Astrocyte (in vitro differentiated cells and primary cell): ENCODE measurements around the gene ALX4. TPM values are rescaled to one million over a fixed set of nuclear protein-coding genes. Genes with fewer than 3 reads are reported as not detected.
A peak's percentile ranks its signal among the peaks of the same experiment; 100 is the strongest.

Experiments used
- DNase-seq: peaks from one replicate; pipeline ENCODE4 v3.0.0-alpha.2; 2010; ENCODE audit warnings: low read depth
- FAIRE-seq: peaks from 2 replicates; lab custom pipeline; 2011; peaks lifted over from hg19 to GRCh38; lab: Jason Lieb, UNC
- H2AFZ ChIP-seq: 2 replicates; pipeline ENCODE4 v1.6.0; 2012; ENCODE audit warnings: low read depth, low read length, inconsistent platforms
- H3K27ac ChIP-seq: 2 replicates; pipeline ENCODE4 v1.5.1; 2011; ENCODE audit warnings: low read depth, low read length, inconsistent platforms
- H3K27me3 ChIP-seq: 2 replicates; pipeline ENCODE4 v1.6.0; 2011; ENCODE audit warnings: low read length, inconsistent platforms; ENCODE audit not compliant: insufficient read depth
- H3K36me3 ChIP-seq: 2 replicates; pipeline ENCODE4 v1.5.1; 2011; ENCODE audit warnings: low read length, inconsistent platforms; ENCODE audit not compliant: insufficient read depth
- H3K4me1 ChIP-seq: 2 replicates; pipeline ENCODE4 v1.5.1; 2011; ENCODE audit warnings: low read length, inconsistent platforms; ENCODE audit not compliant: insufficient read depth
- H3K4me2 ChIP-seq: 2 replicates; pipeline ENCODE4 v1.6.0; 2012; ENCODE audit warnings: low read length, inconsistent platforms
- H3K4me3 ChIP-seq: 2 replicates; pipeline ENCODE4 v1.5.1; 2011; ENCODE audit warnings: low read depth, mild to moderate bottlenecking, low read length, inconsistent platforms; ENCODE audit not compliant: insufficient read depth
- H3K79me2 ChIP-seq: 2 replicates; pipeline ENCODE4 v1.6.0; 2012; ENCODE audit warnings: mild to moderate bottlenecking, low read length, inconsistent platforms; ENCODE audit not compliant: insufficient read depth
- H3K9ac ChIP-seq: 2 replicates; pipeline ENCODE4 v1.6.0; 2012; ENCODE audit warnings: mild to moderate bottlenecking, low read length, inconsistent platforms
- H3K9me3 ChIP-seq: 2 replicates; pipeline ENCODE4 v1.5.1; 2012; ENCODE audit warnings: low read depth, mild to moderate bottlenecking, low read length, inconsistent platforms; ENCODE audit not compliant: insufficient read depth
- H4K20me1 ChIP-seq: 2 replicates; pipeline ENCODE4 v1.6.0; 2012; ENCODE audit warnings: low read length, inconsistent platforms; ENCODE audit not compliant: insufficient read depth
- H3K27ac Mint-ChIP-seq: one replicate; pipeline ENCODE4 v1.8.0; 2021; ENCODE audit warnings: mild to moderate bottlenecking, mixed read lengths; ENCODE audit not compliant: unreplicated experiment
- H3K27me3 Mint-ChIP-seq: one replicate; pipeline ENCODE4 v1.8.0; 2021; ENCODE audit warnings: low read depth, mixed read lengths; ENCODE audit not compliant: unreplicated experiment
- H3K36me3 Mint-ChIP-seq: one replicate; pipeline ENCODE4 v1.8.0; 2021; ENCODE audit warnings: low read depth, mixed read lengths; ENCODE audit not compliant: unreplicated experiment
- H3K4me1 Mint-ChIP-seq: one replicate; pipeline ENCODE4 v1.8.0; 2021; ENCODE audit warnings: low read depth, mixed read lengths; ENCODE audit not compliant: unreplicated experiment
- H3K4me3 Mint-ChIP-seq: one replicate; pipeline ENCODE4 v1.8.0; 2021; ENCODE audit warnings: mild to moderate bottlenecking, moderate library complexity, mixed read lengths; ENCODE audit not compliant: unreplicated experiment
- H3K9me3 Mint-ChIP-seq: one replicate; pipeline ENCODE4 v1.8.0; 2021; ENCODE audit warnings: mild to moderate bottlenecking, mixed read lengths; ENCODE audit not compliant: unreplicated experiment
- CTCF ChIP-seq: IDR thresholded peaks from 2 replicates; pipeline ENCODE4 v1.5.1; 2011; ENCODE audit warnings: low read depth, mild to moderate bottlenecking, inconsistent platforms, low read length, moderate library complexity; ENCODE audit not compliant: insufficient read depth
- EZH2 ChIP-seq: IDR thresholded peaks from 2 replicates; pipeline ENCODE4 v1.6.1; 2012; ENCODE audit warnings: mild to moderate bottlenecking, low read length, inconsistent platforms; ENCODE audit not compliant: insufficient read depth
- total RNA-seq: library from RNA; stranded (reverse); gene quantifications from 2 replicates; pipeline ENCODE4 v1.2.1, GENCODE V29; 2021

Gene ALX4
- total RNA-seq, 1 donor from 2014 or later: not detected

GRCh38 chr11:44266056-44266780 lies 43.7 kb downstream of the ALX4 start:
- Histone ChIP-seq H4K20me1 (no peaks in the 10 kb centered on the region), H3K4me2 (no peak overlapping the region), H3K27ac (no peak overlapping the region), H3K9ac (no peak overlapping the region), H3K79me2 (no peaks in the 10 kb centered on the region), H3K4me3 (no peak overlapping the region), H2AFZ (no peak overlapping the region), H3K27me3 (no peaks in the 10 kb centered on the region), H3K36me3 (no peaks in the 10 kb centered on the region), H3K4me1 (peaks cover 22% of the 10 kb centered on the region), H3K9me3 (no peaks in the 10 kb centered on the region)
- Mint-ChIP-seq H3K4me3 (no peak overlapping the region), H3K36me3 (no peaks in the 10 kb centered on the region), H3K27ac (peak overlapping the region; percentile 53), H3K27me3 (peaks cover 33% of the 10 kb centered on the region), H3K9me3 (peaks cover 6% of the 10 kb centered on the region), H3K4me1 (peaks cover 5% of the 10 kb centered on the region)
- no peak for TF ChIP-seq CTCF
- TF ChIP-seq EZH2: no peak
- FAIRE-seq (no peak), DNase-seq (no peak)

GRCh38 chr11:44264761-44265160 lies 45.2 kb downstream of the ALX4 start:
- no peaks in the 10 kb centered on the region for H3K9me3 ChIP-seq
- H3K36me3 Mint-ChIP-seq: no peaks in the 10 kb centered on the region
- H3K4me1 Mint-ChIP-seq: peaks cover 4% of the 10 kb centered on the region

More at GRCh38 chr11:44264761-44265160, 45.2 kb downstream of the ALX4 start:
- Histone ChIP-seq H3K9ac (no peak overlapping the region), H3K4me1 (peaks cover 15% of the 10 kb centered on the region), H2AFZ (no peak overlapping the region), H3K27ac (no peak overlapping the region), H3K27me3 (no peaks in the 10 kb centered on the region), H4K20me1 (no peaks in the 10 kb centered on the region), H3K36me3 (no peaks in the 10 kb centered on the region), H3K79me2 (no peaks in the 10 kb centered on the region), H3K4me3 (no peak overlapping the region), H3K4me2 (no peak overlapping the region)
- peaks cover 35% of the 10 kb centered on the region for H3K27me3 Mint-ChIP-seq
- TF ChIP-seq CTCF: no peak
- no peak for TF ChIP-seq EZH2
- no peak overlapping the region for H3K4me3 Mint-ChIP-seq
- FAIRE-seq: no peak
- H3K27ac Mint-ChIP-seq: no peak overlapping the region
- DNase-seq: no peak
- H3K9me3 Mint-ChIP-seq: peaks cover 4% of the 10 kb centered on the region
